ENCODE measurements around the gene HSPBP1. TPM values are rescaled to one million over a fixed set of nuclear protein-coding genes. Genes with fewer than 3 reads are reported as not detected.

The HSPBP1 gene
- total RNA-seq, 1 experiment from 2014 or later, result 72.8 TPM

- Mint-ChIP-seq H3K36me3 (ENCODE audit: insufficient read depth, unreplicated experiment) (peaks cover 56% of the 10 kb centered on the region), H3K4me1 (ENCODE audit: low read depth, unreplicated experiment) (no peaks in the 10 kb centered on the region), H3K27me3 (ENCODE audit: unreplicated experiment) (no peaks in the 10 kb centered on the region), H3K9me3 (ENCODE audit: low read depth, unreplicated experiment) (no peaks in the 10 kb centered on the region), H3K4me3 (ENCODE audit: low read depth, unreplicated experiment) (no peak overlapping the region), H3K27ac (ENCODE audit: unreplicated experiment) (no peak overlapping the region)
- CTCF ChIA-PET, result no interaction called here
- BruUV-seq (replicated peaks), result TSS peak; percentile 93
- TF ChIP-seq CTCF (IDR thresholded peaks at IDR 0.05; ENCODE audit: unreplicated experiment), result no peak
- intact Hi-C loops (cut with micrococcal nuclease; ENCODE audit: unreplicated experiment), result no loop called here
- no peak for DNase-seq
Measured at GRCh38 chr19:55229789-55230182, 50.1 kb downstream of the HSPBP1 start.

DNA sequence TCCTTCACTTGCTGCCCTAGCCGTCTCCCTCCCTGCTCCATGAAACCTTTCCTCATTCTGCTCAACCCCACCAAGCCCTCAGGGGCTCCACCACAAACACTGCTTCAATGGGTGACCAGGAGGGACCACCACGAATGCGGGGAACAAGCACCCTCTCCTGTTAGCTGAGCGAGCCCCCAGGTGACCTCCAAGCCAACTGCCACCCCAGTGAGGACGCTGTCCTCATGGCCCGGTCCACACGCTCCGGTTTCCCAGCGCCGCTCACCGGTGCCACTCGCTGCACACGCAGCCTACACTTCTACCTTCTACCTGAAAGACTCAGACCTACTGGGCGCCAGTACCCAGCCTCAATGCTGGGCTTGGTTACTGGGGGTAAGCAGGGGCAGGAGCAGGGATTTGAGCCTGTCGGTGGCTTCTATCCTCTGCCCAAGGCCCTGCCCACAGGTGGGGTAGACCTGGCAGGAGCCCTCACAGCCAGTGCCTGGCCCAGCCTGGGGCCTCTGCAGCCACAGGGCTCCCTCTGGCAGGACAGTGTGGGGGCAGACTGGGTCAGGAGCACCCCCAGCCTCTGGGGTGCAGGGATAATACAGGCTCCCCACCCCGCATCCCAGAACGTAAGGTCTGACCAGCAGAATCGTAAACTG is 50.6 kb downstream of the HSPBP1 start:
- CTCF ChIA-PET, result no interaction called here
- Mint-ChIP-seq H3K4me1 (ENCODE audit: low read depth, unreplicated experiment) (no peaks in the 10 kb centered on the region), H3K4me3 (ENCODE audit: low read depth, unreplicated experiment) (no peak overlapping the region), H3K36me3 (ENCODE audit: insufficient read depth, unreplicated experiment) (peaks cover 55% of the 10 kb centered on the region), H3K27ac (ENCODE audit: unreplicated experiment) (no peak overlapping the region), H3K9me3 (ENCODE audit: low read depth, unreplicated experiment) (no peaks in the 10 kb centered on the region), H3K27me3 (ENCODE audit: unreplicated experiment) (no peaks in the 10 kb centered on the region)
- no peak for DNase-seq
- no peak for TF ChIP-seq CTCF (IDR thresholded peaks at IDR 0.05; ENCODE audit: unreplicated experiment)
- BruUV-seq (replicated peaks), result no TSS peak
- intact Hi-C loops (cut with micrococcal nuclease; ENCODE audit: unreplicated experiment), result no loop called here

DNA sequence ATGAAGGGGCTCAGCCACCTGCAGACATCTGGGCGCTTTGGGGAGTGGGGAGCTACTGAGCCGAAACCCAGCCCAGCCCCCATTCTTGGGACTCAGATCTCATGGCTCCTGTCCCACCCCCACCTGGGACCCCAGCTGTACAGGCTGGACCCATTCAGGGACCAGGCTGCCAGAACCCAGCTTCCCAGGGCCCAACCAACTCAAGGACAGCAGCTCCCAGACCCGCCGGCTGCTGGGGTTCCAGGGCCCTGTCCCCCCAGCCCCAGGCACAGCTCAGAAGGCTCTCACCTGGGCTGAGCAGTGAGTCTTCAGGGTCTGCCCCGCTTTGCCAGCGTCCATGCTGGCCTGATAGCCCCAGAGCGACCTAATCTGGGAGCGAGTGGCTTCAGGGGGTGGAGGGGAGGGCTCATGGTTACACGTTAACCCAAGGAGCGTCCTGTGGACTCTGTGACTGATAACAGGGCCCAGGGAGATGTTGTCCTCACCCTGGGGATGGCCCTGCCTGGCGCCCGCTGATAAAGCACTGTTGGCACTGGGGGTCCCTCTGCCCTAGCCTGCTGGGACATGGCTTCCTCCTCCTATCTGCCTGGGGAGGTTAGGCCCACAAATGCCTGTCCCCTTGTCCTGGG is 51.4 kb downstream of the HSPBP1 start, which contains the start of gene TMEM86B:
Gene TMEM86B (minus strand): TSS at position 361 of the 629 bp plus-strand sequence. CDS start 22 bp downstream, at position 339.
- H3K9me3 Mint-ChIP-seq (ENCODE audit: low read depth, unreplicated experiment), result no peaks in the 10 kb centered on the region
- no peaks in the 10 kb centered on the region for H3K4me1 Mint-ChIP-seq (ENCODE audit: low read depth, unreplicated experiment)
- intact Hi-C loops (cut with micrococcal nuclease; ENCODE audit: unreplicated experiment), result no loop called here
- DNase-seq, result no peak
- H3K27me3 Mint-ChIP-seq (ENCODE audit: unreplicated experiment), result no peaks in the 10 kb centered on the region
- no peak within 1 kb of the TSS for H3K4me3 Mint-ChIP-seq (ENCODE audit: low read depth, unreplicated experiment)
- BruUV-seq (replicated peaks), result no TSS peak
- no peak within 1 kb of the TSS for H3K27ac Mint-ChIP-seq (ENCODE audit: unreplicated experiment)
- CTCF ChIA-PET, result no interaction called here
- no peak for TF ChIP-seq CTCF (IDR thresholded peaks at IDR 0.05; ENCODE audit: unreplicated experiment)
- peaks cover 58% of the 10 kb centered on the region for H3K36me3 Mint-ChIP-seq (ENCODE audit: insufficient read depth, unreplicated experiment)

DNA sequence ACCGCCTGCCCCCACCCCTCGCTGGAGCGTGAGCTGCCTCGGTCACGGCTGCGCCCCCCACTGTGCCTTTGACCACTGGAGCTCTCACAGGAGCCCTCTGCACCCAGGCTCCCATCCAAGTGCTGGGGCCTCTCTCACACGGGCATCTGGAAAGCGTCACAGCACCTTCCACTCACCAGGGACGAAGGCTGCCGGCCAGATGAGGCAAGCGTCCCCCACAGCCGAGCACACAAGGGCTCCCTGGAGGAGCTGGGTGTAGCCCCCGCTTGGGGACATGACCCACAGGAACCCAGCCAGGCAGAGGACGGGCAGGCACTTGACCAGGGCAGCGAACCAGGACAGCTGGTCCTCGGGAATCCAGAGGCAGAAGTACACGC is 51.9 kb downstream of the HSPBP1 start:
- no peak for DNase-seq
- no peak overlapping the region for H3K4me3 Mint-ChIP-seq (ENCODE audit: low read depth, unreplicated experiment)
- H3K27me3 Mint-ChIP-seq (ENCODE audit: unreplicated experiment), result no peaks in the 10 kb centered on the region
- H3K9me3 Mint-ChIP-seq (ENCODE audit: low read depth, unreplicated experiment), result no peaks in the 10 kb centered on the region
- H3K4me1 Mint-ChIP-seq (ENCODE audit: low read depth, unreplicated experiment), result no peaks in the 10 kb centered on the region
- CTCF ChIA-PET, result no interaction called here
- BruUV-seq (replicated peaks), result no TSS peak
- no peak overlapping the region for H3K27ac Mint-ChIP-seq (ENCODE audit: unreplicated experiment)
- H3K36me3 Mint-ChIP-seq (ENCODE audit: insufficient read depth, unreplicated experiment), result peaks cover 59% of the 10 kb centered on the region
- no peak for TF ChIP-seq CTCF (IDR thresholded peaks at IDR 0.05; ENCODE audit: unreplicated experiment)
- intact Hi-C loops (cut with micrococcal nuclease; ENCODE audit: unreplicated experiment), result no loop called here
